CD4-positive, alpha-beta T cell (primary cell): ENCODE data around the gene STAT5B. TPM values are rescaled to one million over a fixed set of nuclear protein-coding genes. Genes with fewer than 3 reads are reported as not detected.

ENCODE experiments used
- ATAC-seq: fragments of 200-7000 bp; cut with Tn5 transposase; one replicate; pipeline ENCODE4 v1.10.0; 2022; ENCODE audit warnings: mild to moderate bottlenecking; ENCODE audit not compliant: poor library complexity
- CTCF ChIA-PET: fragments of 350-600 bp; sonication (Branson Sonifier 250); formaldehyde crosslinking; loops from one replicate; lab custom pipeline; 2021; ENCODE audit warnings: antibody characterized with exemption, inconsistent platforms; lab: Charles Lee
- POLR2A ChIA-PET: fragments of 350-600 bp; sonication (Branson Sonifier 250); formaldehyde crosslinking; loops from one replicate; lab custom pipeline; 2021; ENCODE audit warnings: antibody characterized with exemption, inconsistent platforms; lab: Charles Lee
- DNase-seq, 14 experiments: peaks; one replicate each; pipeline ENCODE4 v3.0.0-alpha.2; 2013 to 2020; ENCODE audit warnings: mixed read lengths in 2 of 14
- H3K27ac ChIP-seq, 2 donors: one replicate each; pipeline versions ENCODE4 v1.5.1 to v1.7.0; 2013; ENCODE audit warnings: low read length in 2 of 2, low read depth in 1 of 2, mild to moderate bottlenecking in 1 of 2
- H3K27me3 ChIP-seq, 2 experiments: 1 replicate in 1 of 2; 2 replicates in 1 of 2; pipeline versions ENCODE4 v1.6.1 to v1.7.0; 2013; ENCODE audit warnings: low read length in 2 of 2, control low read depth in 1 of 2, mild to moderate bottlenecking in 1 of 2, moderate library complexity in 1 of 2; ENCODE audit not compliant: insufficient read depth in 2 of 2, control insufficient read depth in 1 of 2
- H3K36me3 ChIP-seq: one replicate; pipeline ENCODE4 v1.6.1; 2013; ENCODE audit warnings: low read length, control low read depth; ENCODE audit not compliant: insufficient read depth
- H3K4me1 ChIP-seq: one replicate; pipeline ENCODE4 v1.6.1; 2013; ENCODE audit warnings: low read length, control low read depth; ENCODE audit not compliant: insufficient read depth
- H3K4me3 ChIP-seq: one replicate; pipeline ENCODE4 v1.5.1; 2013; ENCODE audit warnings: mild to moderate bottlenecking, low read length, moderate library complexity
- H3K9me3 ChIP-seq, 2 experiments: 1 replicate in 1 of 2; 2 replicates in 1 of 2; pipeline versions ENCODE4 v1.6.1 to v1.7.0; 2013; ENCODE audit warnings: low read length in 2 of 2, mild to moderate bottlenecking in 2 of 2, control low read depth in 1 of 2, moderate library complexity in 1 of 2; ENCODE audit not compliant: control insufficient read depth in 1 of 2, insufficient read depth in 1 of 2
- H3K27ac Mint-ChIP-seq: one replicate; pipeline ENCODE4 v1.8.0; 2020; ENCODE audit warnings: mixed read lengths
- H3K27me3 Mint-ChIP-seq: one replicate; pipeline ENCODE4 v1.8.0; 2021; ENCODE audit warnings: mixed read lengths
- H3K36me3 Mint-ChIP-seq: one replicate; pipeline ENCODE4 v1.8.0; 2021; ENCODE audit warnings: low read depth, mixed read lengths
- H3K4me1 Mint-ChIP-seq: one replicate; pipeline ENCODE4 v1.8.0; 2021; ENCODE audit warnings: low read depth, mixed read lengths
- H3K4me3 Mint-ChIP-seq: one replicate; pipeline ENCODE4 v1.8.0; 2020; ENCODE audit warnings: mild to moderate bottlenecking, mixed read lengths
- H3K9me3 Mint-ChIP-seq: one replicate; pipeline ENCODE4 v1.8.0; 2020; ENCODE audit warnings: mixed read lengths
- CTCF ChIP-seq: fragments of 200-600 bp; IDR thresholded peaks from one replicate; pipeline ENCODE4 v1.8.0; 2022; ENCODE audit warnings: antibody characterized with exemption, mild to moderate bottlenecking
- intact Hi-C, 2 experiments: fragments of 100-400 bp; cut with DNase I in 1 of 2; cut with micrococcal nuclease in 1 of 2; formaldehyde crosslinking; loops; one replicate each; pipeline versions ENCODE4 v1.15.1 to v1.9.0; 2023 to 2025; cut with DNase I, micrococcal nuclease
- total RNA-seq, 174 experiments: library from RNA in 2 of 174; stranded (reverse) in 2 of 174; gene quantifications; one replicate each; pipeline ENCODE4 v1.2.3 and lab custom pipeline; 2021 to 2026

Gene STAT5B
- total RNA-seq, 2 experiments from 2014 or later, result 99.4 to 104 TPM

DNA sequence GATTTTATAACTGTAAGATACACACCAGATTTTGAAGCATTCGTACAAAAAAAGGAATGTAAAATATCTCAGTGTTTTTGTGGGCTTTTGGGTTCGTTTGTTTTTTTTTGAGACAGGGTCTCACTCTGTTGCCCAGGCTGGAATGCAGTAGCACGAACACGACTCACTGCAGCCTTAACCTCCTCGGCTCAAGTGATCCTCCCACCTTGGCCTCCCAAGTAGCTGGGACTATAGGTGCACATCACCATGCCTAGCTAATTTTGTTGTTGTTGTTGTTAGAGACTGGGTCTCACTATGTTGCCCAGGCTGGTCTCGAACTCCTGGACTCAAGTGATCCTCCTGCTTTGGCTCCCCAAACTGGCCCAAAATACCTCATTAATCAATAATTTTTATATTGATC lies 15.9 kb downstream of the STAT5B start:
- Mint-ChIP-seq H3K9me3 (no peaks in the 10 kb centered on the region), H3K27ac (peak overlapping the region; percentile 62), H3K4me1 (peaks cover 51% of the 10 kb centered on the region), H3K4me3 (no peak overlapping the region), H3K36me3 (peaks cover 5% of the 10 kb centered on the region), H3K27me3 (no peaks in the 10 kb centered on the region)
- Histone ChIP-seq H3K36me3 (peaks cover 3% of the 10 kb centered on the region), H3K4me3 (no peak overlapping the region), H3K27me3 (no peaks in the 10 kb centered on the region), H3K27ac (no peak overlapping the region), H3K4me1 (peaks cover 34% of the 10 kb centered on the region), H3K9me3 (no peaks in the 10 kb centered on the region)
- DNase-seq (no peak), ATAC-seq (no peak)
- POLR2A ChIA-PET, result interaction anchor here (5.1 kb wide), 1 partner anchor 11 kb away, joined by 30 read pairs; no protein-coding TSS in a partner anchor
- CTCF ChIA-PET, result interaction anchor here (1.2 to 1.8 kb wide), 3 partner anchors 12 to 38 kb away, joined by 3 to 9 read pairs (median 3); no protein-coding TSS in a partner anchor
- intact Hi-C loops, result no loop called here
- TF ChIP-seq CTCF, result no peak

DNA sequence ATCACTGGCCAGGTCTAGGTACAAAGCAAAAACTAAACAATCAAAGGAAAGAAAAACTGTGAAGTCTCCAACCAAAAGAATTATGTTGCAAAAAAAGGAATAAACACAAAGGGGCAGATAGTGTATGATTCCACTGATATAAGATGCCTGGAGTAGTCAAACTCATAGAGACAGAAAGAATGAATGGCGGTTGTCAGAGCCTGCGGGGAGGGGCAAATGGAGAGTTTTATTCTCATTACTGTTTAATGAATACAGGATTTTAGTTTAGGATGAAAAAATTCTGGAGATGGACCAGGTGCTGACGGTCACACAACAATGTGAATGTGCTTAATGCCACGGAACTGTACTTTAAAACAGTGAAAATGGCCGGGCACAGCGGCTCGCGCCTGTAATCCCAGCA lies 20.7 kb downstream of the STAT5B start:
- POLR2A ChIA-PET, result interaction anchor here (0.6 to 1.1 kb wide), 2 partner anchors 79 to 563 kb away, joined by 4 read pairs; no protein-coding TSS in a partner anchor
- H3K4me3 Mint-ChIP-seq, result no peak overlapping the region

DNA sequence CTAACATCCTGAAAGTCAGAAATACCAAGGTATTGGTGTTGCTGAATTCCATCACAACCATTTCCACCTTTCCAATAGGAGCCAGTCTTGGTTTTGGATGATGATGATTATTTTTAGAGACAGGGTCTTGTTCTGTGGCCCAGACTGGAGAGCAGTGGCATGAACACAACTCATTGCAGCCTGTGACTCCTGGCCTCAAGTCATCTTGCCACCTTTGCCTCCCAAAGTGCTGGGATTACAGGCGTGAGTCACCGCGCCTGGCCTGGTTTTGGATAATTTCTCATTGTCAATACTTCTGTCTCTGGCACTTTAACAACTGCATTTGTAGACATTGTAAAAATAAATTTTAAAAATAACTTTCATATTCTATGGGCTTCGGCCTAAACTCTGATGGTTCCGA lies 22.6 kb downstream of the STAT5B start:
- ChIA-PET CTCF (interaction anchor here (1.3 to 7.7 kb wide), 2 partner anchors 15 to 31 kb away, joined by 5 to 51 read pairs; no protein-coding TSS in a partner anchor), POLR2A (interaction anchor here (1.4 to 7.4 kb wide), 2 partner anchors 13 to 18 kb away, joined by 4 to 301 read pairs; partner anchors contain the start of gene STAT5B)
- no peaks in the 10 kb centered on the region for H3K27me3 Mint-ChIP-seq
- H3K9me3 ChIP-seq, result no peaks in the 10 kb centered on the region
- intact Hi-C loops, result loop anchor here in 1 of 2 experiments (5.0 kb wide), 1 partner anchor 134 kb away; the partner anchor contains the start of gene STAT3
- H3K36me3 Mint-ChIP-seq, result peaks cover 10% of the 10 kb centered on the region
- no peak overlapping the region for H3K4me3 Mint-ChIP-seq
- DNase-seq (no peak), ATAC-seq (no peak)
- no peak for TF ChIP-seq CTCF
- H3K36me3 ChIP-seq, result peaks cover 3% of the 10 kb centered on the region
- H3K27ac ChIP-seq, result peak overlapping the region; percentile 26 to 39
- no peak overlapping the region for H3K4me3 ChIP-seq
- peaks cover 68% of the 10 kb centered on the region for H3K4me1 Mint-ChIP-seq
- no peaks in the 10 kb centered on the region for H3K9me3 Mint-ChIP-seq
- no peaks in the 10 kb centered on the region for H3K27me3 ChIP-seq
- peaks cover 46% of the 10 kb centered on the region for H3K4me1 ChIP-seq
- peak overlapping the region; percentile 96 for H3K27ac Mint-ChIP-seq

More for the DNA sequence above, 20.7 kb downstream of the STAT5B start:
- ATAC-seq (no peak), DNase-seq (no peak)
- Histone ChIP-seq H3K4me1 (peaks cover 37% of the 10 kb centered on the region), H3K36me3 (peaks cover 3% of the 10 kb centered on the region), H3K4me3 (no peak overlapping the region), H3K27ac (peak overlapping the region in 1 of 2 donors; percentile 25), H3K9me3 (no peaks in the 10 kb centered on the region), H3K27me3 (no peaks in the 10 kb centered on the region)
- Mint-ChIP-seq H3K27me3 (no peaks in the 10 kb centered on the region), H3K4me1 (peaks cover 72% of the 10 kb centered on the region), H3K27ac (peak overlapping the region; percentile 96), H3K36me3 (peaks cover 8% of the 10 kb centered on the region), H3K9me3 (no peaks in the 10 kb centered on the region)
- intact Hi-C loops, result no loop called here
- no peak for TF ChIP-seq CTCF
- CTCF ChIA-PET, result interaction anchor here (0.9 to 1.2 kb wide), 3 partner anchors 8 to 57 kb away, joined by 3 read pairs; no protein-coding TSS in a partner anchor
